ENCODE measurements around the gene AKT3. TPM values are rescaled to one million over a fixed set of nuclear protein-coding genes. Genes with fewer than 3 reads are reported as not detected.
"Not testable (repeated sequence)": the region's sequence is repeated elsewhere in the genome, so short reads cannot be mapped to it uniquely, and the experiment has no call there.

Gene AKT3
- 10 to 100 TPM; 29.5 to 31.4 (median 30.7) TPM for polyA plus RNA-seq (ENCODE audit: insufficient read length in 3 of 3)

DNA sequence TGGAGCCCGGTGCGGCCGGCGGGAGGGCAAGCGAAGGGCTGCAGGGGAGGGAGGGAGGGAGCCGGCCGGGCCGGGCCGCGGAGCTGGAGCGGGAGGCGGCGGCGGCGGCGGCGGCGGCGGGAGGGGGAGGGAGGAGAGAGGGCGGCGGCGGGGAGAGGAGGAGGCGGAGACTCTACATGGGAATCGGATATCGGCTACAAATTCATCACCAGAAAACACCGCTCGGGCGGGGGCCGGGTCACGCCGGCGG, at the start of gene AKT3:
Gene AKT3 (minus strand): TSS at position 42 of the 250 bp plus-strand sequence. CDS start 7,073 bp downstream, outside the sequence.
- DNase-seq (ENCODE audit: low read depth in 3 of 3, low spot score in 2 of 3): peak in 1 of 3 donors; percentile 25

DNA sequence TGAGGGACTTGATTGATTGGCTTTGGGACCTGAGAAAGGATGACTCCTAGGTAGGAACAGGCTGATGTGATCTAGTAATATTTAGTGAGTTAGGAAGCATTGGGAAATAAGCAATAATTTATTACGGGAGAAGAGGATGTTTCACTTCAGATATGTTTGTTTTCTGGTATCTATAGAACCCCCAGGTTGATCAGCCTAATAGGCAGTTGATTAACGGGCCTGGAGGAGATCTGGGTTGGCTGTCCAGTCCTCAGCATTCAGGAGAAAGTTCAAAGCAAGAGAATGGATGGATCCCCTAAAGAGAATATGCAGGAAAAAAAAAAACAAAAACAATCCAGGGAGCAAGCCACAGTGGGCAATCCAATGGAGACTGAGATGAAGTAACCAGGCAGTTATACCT, 48.2 kb upstream of the AKT3 start:
- no peak for DNase-seq (ENCODE audit: low read depth in 3 of 3, low spot score in 2 of 3)

DNA sequence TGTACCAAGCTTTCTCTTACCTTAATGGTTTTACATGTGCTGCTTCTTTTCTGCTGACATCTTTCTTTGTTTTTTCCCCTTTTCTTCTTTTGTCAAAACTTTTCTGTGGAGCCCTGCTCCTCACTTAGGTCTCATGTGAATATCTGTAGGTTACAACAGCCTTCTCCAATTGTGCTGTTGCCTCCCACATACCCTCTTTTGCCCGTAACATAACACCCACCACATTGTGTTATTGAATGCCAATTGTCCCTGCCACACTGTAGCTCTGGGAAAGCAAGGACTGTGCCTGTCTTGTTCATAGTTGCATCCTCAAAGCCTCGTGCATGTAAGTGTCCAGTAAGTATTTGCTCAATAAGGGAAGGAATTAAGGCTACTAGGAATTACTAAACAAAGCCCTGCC, 46.3 kb upstream of the AKT3 start:
- no peak for DNase-seq (ENCODE audit: low read depth in 3 of 3, low spot score in 2 of 3)

DNA sequence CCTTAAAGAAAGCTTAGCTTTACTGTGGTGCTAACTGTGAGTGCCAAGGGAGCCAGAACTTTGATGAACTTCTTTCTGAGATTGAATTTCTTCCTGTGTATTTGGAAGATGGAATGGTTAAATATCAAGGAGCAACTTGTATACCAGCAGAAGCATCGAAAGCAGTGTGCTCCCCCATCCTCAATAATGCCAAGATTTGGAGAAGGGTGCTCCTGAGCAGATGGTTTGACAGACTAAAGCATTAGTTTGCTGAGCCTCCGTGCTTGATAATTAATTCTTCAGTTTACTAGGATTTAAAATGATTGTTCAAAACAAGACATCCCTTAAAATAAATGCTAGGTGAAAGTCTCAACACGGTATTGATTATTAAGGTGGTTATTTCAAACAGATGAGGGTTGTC, 42.4 kb upstream of the AKT3 start:
- DNase-seq (ENCODE audit: low read depth in 3 of 3, low spot score in 2 of 3): no peak

DNA sequence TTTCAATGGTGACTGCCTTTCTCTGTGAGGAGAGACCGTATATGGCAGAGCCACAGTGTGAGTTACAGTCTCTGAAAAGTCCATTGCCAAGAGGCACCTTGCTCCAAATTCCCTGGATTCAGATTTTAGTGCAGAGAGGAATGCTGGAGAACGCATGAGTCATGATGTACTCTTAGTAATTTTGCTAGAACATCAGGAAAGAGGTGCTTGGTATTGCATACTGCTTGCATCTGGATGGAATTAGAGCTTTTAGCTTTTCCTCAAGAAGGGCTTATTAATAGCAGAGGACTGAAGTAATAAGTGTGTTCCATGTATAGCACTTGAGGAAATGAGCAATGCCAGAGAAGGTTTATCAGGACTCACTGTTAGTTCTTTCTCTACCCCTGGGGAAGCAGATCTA, 40.5 kb upstream of the AKT3 start:
- no peak for DNase-seq (ENCODE audit: low read depth in 3 of 3, low spot score in 2 of 3)

DNA sequence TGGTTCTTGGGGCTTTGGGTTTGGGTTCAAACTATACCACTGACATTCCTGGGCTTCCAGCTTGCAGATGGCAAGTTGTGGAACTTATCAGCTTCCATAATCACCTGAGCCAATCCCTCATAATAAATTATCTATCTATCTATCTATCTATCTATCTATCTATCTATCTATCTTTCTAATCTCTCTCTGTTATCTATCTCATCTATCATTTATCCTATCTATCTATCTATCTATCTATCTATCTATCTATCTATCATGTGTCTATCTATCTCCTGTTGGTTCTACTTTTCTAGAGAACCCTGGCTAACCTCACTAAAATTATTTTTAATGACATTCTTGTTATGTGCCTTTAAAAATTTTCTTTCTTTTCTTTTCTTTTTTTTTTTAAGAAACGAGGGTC, 35.8 kb upstream of the AKT3 start:
- no peak for DNase-seq (ENCODE audit: low read depth in 3 of 3, low spot score in 2 of 3)

DNA sequence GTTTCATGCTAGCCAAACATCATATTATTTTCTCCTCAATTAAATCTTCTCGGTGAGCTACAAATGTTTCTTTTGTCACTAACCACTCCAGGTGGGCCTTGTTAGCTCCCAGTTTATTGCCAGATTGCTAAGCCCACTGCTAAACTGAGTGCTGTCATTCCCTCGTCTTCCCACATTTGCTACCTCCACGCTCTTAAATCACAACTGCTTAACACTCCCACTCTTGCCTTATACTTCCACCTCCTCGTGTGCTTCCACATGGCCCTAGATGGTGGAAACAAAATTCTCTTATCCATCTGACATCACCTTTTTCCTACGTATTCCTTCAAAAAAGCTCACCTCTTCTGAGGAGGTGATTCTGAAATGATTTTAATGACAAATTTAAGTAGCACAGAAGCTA, 34.6 kb upstream of the AKT3 start:
- no peak for DNase-seq (ENCODE audit: low read depth in 3 of 3, low spot score in 2 of 3)

DNA sequence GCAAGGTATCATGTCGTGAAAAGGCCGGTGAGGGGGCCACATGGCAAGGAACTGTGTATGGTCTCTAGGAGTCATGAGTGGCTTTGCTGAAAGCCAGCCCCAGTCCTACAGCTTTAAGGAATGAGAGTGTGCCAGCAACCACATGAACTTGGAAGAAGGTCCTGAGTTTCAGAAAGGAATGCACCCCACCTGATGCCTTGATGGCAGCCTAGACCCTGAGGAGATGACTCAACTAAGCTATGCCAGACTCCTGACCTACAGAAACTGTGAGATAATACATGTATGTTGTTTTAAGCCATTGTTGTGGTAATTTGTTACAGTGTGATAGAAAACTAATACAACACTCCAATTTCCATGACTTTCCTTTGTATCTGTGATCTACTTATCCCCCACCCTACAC, 33.5 kb upstream of the AKT3 start:
- no peak for DNase-seq (ENCODE audit: low read depth in 3 of 3, low spot score in 2 of 3)

DNA sequence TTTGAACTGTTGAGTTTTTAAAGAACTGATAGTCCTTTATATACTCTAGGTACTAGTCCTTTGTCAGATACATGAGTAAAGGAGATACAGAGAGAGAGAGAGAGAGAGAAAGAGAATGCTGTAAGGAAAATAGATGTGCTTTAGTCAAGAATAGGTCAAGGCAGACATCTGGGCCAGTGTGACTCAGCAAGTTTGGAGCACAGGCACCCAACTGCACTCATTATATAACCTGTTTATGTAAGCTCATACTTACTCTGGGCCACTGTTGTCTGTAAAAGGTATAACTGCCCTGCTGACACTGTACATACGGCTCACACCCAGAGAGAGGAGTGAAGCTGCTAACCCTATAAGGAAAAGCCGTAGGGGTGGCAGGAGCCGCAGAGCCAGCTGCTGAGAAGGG, 32.2 kb upstream of the AKT3 start:
- DNase-seq (ENCODE audit: low read depth in 3 of 3, low spot score in 2 of 3): no peak

DNA sequence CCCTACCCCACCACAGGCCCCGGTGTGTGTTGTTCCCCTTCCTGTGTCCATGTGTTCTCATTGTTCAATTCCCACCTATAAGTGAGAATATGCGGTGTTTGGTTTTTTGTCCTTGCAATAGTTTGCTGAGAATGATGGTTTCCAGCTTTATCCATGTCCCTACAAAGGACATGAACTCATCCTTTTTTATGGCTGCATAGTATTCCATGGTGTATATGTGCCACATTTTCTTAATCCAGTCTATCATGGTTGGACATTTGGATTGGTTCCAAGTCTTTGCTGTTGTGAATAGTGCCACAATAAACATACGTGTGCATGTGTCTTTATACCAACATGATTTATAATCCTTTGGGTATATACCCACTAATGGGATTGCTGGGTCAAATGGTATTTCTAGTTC, 27.0 kb upstream of the AKT3 start:
- DNase-seq (ENCODE audit: low read depth in 3 of 3, low spot score in 2 of 3): not testable (repeated sequence)

DNA sequence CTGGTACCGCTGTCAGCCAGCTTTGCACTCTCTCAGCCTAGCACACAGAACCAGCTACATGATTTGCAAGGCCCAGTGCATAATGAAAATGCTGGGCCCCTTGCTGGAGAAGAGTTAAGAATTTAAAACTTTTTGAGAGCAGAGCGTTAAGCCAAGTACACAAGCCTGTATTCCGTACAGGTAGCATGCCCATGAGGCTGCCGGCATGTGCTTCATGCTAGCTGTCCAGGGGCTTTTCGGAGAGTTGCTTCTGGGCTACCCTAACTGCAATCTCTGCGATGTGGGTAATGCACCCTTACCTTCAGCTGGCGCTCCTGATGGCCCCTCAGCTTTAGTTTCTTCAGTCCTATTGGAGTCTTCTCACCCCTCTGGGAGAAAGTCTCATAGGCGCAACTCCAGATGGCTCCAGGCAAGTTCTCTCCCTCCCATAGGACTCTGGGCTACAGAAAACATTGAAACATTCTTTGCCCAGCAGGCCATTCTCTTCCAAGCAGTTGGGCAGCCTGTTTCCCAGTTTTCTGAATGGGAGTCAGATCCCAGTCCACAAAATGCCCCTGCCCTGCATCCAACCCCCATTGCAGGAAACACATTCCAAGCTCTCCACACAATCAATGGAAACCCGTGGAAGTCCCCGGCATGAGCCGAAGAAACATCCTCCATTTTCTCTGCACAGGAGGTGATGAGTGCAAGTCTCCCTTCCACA, 5.7 kb upstream of the AKT3 start:
- no peak for DNase-seq (ENCODE audit: low read depth in 3 of 3, low spot score in 2 of 3)

DNA sequence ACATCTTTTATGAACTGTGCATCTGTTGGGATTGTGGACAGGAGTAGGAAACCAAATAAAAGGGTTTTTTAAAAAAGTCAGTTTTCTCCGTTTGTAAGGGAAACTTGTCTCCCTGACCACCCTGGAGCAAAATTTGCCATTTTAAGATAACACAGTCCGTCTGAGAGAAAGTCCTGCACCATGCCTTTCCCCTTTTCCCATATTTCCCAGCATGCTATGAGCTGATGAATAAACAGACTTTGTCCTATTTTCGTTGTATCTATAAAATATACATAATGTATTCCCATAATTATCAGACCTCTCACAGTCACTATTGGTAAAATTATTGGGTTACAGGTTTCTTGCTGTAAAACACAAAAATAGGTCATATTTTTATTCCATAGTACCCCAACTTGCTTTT, 1.7 kb upstream of the AKT3 start:
- no peak for DNase-seq (ENCODE audit: low read depth in 3 of 3, low spot score in 2 of 3)

DNA sequence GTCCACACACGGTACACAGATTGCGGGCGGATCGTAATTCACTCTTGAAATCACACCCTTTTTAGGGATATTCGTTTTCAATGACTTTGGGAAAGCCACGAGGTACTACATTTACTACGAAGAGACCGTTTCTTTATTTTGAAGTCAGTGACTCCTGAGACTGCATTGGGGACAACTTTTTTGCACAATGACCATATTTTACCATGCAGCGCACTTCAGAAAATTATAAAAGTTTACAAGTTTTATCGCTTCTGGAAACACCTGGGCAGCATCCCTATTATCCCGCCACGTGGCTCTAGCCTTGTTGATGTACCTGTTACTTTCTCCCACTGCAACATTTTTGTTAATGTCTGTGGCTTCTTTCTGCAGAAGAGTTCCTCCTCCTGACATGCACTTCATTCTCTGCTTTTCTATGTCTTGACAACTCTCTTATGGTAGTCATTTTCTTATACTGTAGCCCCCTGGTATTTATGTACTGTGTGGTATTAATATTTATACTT, 1.3 kb upstream of the AKT3 start:
- DNase-seq (ENCODE audit: low read depth in 3 of 3, low spot score in 2 of 3): peak in 1 of 3 donors; percentile 10

DNA sequence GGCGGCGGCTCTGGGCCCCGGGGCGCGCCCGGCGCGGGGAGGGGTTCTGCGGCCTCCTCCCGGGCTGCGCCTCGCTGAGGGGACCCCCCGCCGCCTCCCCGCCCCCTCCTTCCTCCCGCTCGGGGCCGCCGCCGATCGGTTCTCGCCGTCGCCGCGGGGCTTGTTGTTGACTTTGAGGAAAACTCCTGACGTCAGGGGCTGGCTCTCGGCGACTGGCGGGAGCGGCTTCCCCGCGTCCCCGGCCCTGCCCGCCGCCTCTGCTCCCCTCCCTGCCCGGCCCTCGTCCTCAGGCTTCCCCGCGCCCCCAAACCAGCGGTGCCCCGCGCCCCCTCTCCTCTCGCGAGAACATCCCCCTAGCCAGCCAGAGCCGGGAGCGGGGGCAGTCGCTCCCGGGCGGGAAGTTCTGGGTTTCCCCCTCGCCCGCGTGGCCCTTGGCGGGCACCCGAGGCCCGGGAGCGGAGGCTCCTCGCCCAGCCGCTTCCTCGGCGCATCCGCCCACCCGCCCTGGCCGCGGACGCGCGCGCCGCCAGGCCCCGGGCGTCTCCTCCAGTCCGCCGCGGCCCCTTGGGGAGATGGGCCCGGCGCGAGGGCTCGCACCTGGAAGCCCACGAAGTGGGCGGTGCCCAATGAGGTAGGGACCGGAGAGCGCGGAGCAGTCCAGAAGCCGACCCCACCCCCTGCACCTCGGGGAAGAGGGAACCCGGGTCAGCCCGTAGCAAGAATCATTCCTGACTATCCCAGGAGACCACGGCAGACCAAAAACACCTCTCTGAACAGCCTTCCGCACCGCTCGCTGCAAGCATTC, 611 bp upstream of the AKT3 start:
- peak in 1 of 3 donors; percentile 47 for DNase-seq (ENCODE audit: low read depth in 3 of 3, low spot score in 2 of 3)

DNA sequence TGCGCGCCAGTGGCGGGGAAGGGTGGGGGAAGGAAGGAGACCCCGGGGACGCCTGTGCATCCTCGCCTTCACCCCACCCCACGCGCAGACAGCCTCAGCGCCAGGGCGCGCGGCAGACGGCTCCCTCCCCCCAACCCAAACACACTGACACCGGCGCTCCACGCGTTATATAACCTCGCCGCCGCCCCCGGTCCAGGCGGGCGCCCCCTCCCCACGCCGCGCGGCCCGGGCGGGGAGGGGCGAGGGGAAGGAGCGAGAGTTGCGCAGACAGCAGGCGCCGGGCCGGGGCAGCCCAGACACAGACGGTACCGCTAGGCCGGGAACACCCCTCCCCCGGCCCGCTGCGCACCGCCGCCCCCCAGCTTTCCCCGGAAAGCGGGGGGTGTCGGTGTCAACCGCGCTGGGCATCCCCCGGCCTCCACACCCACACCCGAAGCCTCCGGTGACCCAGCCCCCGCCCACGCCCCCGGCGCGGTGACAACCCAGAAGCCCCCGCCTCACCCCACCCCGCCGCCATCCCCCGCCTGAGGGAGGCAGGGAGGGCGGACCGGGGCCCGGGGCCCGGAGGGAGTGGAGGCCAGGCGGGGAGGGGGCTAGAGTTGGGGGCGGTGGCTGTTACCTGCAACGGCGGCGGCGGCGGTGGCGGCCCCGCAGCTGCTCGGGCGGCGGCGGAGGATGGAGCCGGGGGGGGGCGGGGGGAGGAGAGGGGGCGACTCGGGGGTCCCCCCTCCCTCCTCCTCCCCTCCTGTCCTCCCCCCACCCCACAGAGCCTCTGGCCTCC, 432 bp downstream of the AKT3 start:
- peak in 1 of 3 donors; percentile 31 for DNase-seq (ENCODE audit: low read depth in 3 of 3, low spot score in 2 of 3)

DNA sequence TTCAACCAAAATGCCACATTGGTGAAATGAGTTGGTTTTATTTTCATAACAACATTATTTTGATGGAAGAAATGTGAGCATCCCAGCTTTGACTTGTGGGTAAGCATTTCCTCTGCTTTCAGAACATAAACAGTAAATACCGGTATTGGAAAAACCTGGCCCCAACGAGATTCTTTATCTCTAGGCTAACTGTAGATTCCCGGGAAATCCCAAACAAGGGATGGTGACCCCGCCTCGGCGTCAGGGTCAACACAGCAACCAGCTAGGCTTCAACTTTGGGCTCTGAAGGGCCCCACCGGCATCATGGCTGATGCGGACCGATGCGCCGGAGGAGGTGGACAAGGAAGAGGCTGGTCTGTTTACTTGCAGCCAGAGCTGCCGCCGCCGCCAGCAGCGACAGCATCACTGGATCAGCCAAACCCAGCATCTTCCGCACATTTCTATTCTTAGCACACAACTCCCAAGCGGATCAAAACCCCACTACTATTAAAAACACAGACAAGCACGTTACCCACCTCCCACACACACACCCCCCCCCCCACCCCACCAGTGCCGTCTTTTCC, 1.1 kb downstream of the AKT3 start:
- DNase-seq (ENCODE audit: low read depth in 3 of 3, low spot score in 2 of 3): peak in 1 of 3 donors; percentile 21

DNA sequence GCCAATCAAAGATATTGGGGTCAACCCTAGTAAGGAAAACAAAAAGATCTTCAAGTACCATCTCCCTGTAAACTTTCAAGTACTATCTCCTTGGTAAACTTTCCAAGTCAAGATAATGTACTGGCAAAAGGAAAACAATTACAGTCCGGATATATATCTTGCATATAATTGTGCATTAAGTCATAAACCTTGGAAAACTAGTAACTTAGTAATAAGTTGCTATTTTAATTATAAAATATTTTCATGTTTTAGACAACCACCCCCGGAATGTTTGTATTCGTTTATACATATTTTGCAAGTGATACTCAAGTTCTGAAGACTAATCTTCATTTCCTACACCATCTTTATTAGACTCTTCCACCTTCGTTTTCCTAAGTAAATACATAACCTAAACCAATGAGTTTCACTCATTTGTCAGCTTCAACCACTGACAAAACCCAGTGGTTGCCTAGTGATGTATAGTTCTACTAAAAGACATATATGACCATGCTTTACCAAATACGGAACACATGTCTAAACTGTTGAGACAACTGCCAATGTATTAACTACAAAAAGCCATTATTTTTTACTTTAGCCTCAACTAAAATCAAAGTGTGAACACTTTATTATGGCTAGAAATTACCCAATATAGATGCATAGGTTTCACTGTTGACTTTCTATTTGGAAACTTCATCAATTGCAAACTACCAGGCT, 1.7 kb downstream of the AKT3 start:
- no peak for DNase-seq (ENCODE audit: low read depth in 3 of 3, low spot score in 2 of 3)

DNA sequence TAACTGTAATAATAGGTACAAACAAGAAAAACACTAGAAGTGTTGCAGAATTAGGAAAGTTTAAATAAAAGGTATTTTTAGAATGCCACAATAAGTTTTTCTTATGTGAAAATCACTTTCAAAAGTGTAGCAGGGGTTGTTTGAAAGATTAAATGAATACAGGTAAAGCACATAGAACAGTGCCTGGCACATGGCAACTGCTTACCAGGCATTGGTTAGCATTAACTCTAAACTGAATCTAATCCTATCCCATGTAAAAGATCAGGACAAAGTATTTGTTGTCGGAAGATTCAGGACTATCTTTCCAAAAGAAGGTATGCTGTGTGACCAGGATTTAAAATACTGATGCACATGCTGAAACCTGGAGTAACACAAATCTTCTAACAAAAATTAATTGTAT, 3.3 kb downstream of the AKT3 start:
- no peak for DNase-seq (ENCODE audit: low read depth in 3 of 3, low spot score in 2 of 3)

DNA sequence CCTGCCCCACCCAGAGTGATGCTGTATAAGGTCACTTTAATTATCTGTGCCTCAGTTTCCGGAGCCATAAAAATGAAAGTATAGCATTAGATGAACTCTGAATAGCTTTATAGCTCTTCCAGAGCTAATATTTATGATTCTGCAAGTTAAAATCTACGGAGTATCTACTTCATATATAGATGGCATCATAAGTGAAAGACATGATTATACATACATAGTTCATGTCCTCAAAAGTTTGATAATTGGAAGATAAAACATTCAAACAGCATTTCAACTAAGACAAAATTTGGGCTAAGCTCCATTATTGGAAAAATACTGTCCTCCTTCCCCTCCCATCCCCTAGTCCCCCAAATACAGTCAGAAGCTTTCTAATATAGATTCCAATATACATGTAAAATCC, 4.2 kb downstream of the AKT3 start:
- no peak for DNase-seq (ENCODE audit: low read depth in 3 of 3, low spot score in 2 of 3)

DNA sequence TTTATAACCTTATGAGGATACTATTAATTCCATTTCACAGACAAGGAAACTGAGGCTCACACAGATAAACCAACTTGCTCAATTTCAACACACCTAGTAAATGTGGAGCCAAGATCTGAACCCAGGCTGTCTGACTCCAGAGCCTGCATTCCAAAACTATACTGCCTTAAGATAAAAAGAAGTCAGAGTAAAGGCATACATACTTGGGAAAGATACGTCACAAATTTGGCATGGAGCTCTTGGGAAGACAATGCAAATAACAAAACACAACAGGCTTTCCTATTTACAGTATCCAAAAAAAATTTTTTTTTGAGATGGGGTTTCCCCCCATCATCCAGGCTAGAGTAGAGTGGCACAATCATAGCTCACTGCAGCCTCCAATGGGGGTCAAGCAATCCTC, 5.9 kb downstream of the AKT3 start:
- DNase-seq (ENCODE audit: low read depth in 3 of 3, low spot score in 2 of 3): no peak

Data from right renal cortex interstitium (tissue), 3 donors.